HG03103 (cell line): ENCODE measurements around the gene MAVS.
"Not testable (repeated sequence)": the region's sequence is repeated elsewhere in the genome, so short reads cannot be mapped to it uniquely, and the experiment has no call there.

Experiments used
- ATAC-seq: cut with Tn5 transposase; IDR thresholded peaks from one replicate; pipeline ENCODE4 v1.9.1; 2021; ENCODE audit warnings: low read depth; ENCODE audit not compliant: unreplicated experiment

Gene MAVS

GRCh38 chr20:3814928-3815495 is 31.6 kb upstream of the MAVS start:
- no peak for ATAC-seq

DNA sequence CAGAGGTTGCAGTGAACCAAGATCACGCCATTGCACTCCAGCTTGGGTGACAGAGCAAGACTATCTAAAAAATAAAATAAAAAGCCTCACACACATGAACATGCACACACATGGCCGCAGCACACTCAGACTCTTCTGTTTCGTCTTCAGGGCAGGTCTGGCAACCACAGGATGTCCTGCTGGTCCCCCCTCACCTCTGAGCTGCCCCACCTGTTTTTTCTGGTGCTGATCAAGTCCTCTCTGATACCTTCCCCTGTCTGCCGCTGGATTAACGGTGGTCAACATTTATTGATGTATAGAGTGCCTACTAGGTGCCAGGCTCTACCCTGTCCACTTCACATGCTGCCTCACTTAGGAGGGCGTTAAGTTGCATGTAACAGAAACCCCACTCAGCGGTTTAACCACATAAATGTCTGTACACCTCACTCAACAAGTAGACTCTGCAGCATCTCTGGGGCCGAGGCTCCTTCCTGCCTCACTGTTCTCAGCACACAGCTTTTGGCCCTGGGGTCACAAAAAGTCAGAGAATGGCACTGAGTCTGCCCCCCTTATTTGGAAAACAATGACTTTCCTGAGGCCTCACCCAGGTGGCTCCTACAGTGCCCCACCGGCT is 30.8 kb upstream of the MAVS start:
- ATAC-seq, result no peak

DNA sequence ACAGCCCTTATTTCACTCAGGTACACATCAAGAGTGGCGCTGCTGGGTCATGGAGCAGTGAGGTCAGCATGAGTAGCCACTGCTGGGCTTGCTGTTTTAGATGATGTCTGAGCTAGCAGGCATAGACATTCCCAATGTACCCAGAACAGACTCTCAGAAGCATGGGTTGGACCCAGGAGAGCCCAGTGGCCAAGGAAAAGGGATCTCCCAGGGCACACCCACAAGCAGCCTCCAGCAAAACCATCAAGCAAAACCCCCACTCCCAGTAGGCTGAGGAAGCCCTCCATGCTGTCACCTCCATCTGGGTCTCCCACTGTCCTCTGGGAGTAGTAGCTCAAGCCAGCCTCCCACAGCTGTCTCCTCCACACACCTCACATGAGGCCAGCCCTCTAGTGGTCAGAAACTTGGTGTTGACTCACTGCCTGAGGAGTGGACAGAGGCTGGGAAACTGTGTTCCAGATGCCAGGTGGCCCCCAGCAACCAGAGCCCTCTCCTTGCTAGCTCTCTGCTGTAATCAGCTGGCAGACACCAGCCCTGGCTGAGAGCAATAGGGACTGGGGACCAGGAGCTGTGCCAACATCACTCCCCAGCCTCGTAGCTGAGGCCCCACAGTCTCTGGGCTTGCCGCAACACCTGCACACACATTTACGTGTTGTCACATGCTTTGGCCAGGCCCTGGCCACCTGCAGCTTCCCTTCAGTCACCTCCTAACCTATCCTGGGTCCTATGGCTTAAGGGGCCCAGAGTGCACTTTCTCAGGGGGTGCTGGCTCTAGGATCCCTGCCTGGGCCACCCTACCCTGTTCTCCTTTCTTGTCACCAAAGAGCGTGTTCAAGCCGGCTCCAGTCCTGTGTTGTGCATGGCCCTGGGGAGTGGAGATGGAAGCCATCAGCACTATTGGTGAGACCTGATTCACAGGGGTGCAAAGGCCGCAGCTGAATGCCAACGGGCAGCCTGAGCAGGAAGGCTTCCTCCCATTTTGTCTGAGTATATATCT is 28.2 kb upstream of the MAVS start:
- ATAC-seq, result no peak

DNA sequence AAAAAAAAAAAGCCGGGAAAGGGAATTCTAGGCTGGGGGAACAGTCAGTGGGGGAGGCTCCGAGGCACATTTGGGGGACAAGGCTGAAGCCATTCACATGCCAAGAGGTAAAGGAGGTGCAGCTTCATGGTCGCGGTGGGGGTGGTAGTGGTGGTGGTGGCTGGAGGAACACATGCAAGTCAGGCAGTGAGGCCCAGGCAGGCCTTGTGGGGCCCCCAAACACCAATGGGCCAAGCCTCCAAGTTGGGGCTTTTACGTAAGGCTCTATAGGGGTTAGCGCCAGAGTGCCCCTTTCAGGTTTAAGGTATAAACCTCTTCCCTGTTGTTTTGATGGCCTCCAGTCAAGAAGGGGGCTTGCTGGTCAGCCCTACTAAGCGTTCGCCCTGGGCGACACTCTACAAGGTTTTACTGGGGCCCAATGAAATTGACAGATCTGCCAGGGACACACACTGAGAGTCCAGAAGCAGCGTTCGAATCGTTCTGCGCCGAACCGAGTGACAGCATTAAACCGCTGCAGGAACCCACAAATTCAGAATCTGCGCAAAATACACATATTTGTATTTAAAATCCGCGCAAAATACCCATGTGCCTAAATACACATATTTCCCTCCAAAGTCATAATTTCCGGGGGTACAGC is 27.1 kb upstream of the MAVS start:
- no peak for ATAC-seq

DNA sequence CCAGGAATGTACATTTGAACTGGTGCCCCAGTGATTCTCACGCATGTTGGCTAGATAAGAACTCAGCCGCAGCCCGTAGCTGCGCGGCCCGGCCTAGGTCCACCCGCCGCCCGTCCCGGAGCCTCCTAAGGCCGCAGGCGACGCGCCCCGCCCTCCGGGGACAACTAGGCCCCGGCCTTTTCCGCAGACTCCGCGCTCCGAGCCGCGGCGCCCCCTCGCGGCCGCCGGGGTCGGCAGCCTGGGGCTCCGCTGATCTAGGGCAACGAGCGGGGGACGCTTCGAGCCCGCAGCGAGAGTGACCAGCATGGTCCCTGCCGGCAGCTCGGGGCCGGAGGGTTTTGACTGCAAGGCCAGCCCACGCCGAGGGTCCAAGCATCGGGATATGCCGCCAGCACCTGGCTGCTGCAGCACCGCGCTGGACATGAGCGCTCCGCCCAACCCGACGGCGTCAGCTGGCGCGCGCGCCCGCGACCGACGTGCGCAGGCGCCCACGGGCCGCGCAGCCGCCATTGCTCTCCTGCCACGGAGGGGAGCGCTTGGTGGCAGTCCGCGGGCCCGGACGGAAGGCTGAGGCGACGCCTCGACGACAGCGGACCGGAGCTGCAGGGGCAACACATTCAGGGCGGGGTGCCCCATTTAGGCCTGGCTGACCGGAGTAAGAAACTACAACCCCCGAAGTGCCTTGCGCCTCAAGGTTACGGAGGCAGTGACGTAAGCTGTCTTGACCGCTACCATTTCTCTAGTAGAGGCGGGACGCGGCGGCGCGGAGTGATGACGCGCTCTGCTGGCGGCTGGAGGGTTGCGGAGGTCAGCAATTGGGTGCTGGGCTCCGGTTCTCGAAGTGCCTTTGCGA is 26.4 kb upstream of the MAVS start, which contains the start of gene AP5S1:
TSS of gene AP5S1 (plus strand) at position 500 of the 853 bp plus-strand sequence. CDS start 1,571 bp downstream, outside the sequence.
- ATAC-seq, result peak; percentile 78

DNA sequence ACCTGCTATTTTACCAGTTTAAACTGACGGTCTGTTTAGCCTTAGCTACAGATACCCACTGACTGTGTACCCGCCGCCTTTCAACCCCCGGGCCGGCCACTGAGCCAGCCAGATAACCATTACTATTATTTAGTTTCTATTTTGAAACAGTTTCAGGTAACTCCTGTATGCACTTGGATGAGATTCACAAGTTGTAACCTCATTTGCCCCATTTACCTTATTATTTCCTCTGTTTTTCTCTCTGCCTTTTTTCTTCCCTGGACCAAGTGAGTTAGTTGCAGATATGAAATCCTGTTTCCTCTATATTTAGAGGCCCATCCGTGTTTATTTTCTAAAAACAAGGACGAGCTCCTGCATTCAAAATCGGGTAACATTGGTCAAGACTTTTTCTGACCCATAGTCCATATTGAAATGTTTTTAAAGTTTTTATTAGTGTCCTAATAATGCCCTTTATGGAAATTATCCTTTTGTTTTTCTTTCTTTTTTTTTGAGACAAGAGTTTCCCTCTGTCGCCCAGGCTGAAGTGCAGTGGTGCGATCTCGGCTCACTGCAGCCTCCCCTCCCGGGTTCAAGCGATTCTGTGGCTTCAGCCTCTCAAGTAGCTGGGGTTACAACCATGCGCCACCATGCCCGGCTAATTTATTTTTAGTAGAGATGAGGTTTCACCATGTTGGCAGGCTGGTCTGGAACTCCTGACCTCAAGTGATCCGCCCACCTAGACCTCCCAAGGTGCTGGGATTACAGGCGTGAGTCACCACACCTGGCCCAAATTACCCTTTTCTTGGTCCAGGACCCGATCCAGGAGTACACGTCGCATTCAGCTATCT is 25.5 kb upstream of the MAVS start:
- no peak for ATAC-seq

GRCh38 chr20:3821996-3822395 is 24.6 kb upstream of the MAVS start:
- ATAC-seq, result no peak

DNA sequence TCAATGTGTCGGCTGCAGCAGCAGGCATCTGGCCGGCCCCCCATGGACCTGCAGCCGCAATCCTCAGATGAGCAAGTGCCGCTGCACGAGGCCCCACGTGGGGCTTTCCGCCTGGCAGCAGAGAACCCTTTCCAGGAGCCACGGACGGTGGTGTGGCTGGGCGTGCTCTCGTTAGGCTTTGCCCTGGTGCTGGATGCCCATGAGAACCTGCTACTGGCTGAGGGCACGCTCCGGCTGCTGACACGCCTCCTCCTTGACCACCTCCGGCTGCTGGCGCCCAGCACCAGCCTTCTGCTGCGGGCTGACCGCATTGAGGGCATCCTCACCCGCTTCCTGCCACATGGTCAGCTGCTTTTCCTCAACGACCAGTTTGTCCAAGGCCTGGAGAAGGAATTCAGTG is 22.8 kb upstream of the MAVS start:
- no peak for ATAC-seq

- no peak for ATAC-seq
Measured at GRCh38 chr20:3825526-3825925, 21.1 kb upstream of the MAVS start.

DNA sequence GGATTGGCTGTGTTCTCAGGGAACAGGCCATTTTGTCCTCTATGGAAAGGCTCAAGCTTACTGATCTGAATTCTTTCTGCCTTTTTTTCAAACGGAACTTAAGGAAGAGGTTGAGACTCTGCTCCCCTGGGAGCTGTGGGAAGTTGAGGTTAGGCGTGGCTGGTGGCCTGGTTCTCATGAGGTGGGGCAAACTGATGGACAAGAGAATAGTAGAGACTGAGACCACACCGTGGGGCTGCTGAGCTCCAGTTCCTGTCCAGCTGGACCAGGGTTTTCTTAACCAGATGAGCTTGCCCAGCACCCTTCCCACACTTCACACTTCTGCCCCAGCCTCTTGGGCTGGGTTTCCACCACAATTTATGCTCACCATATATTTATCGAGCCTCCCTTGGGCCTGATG is 20.2 kb upstream of the MAVS start:
- ATAC-seq, result no peak

DNA sequence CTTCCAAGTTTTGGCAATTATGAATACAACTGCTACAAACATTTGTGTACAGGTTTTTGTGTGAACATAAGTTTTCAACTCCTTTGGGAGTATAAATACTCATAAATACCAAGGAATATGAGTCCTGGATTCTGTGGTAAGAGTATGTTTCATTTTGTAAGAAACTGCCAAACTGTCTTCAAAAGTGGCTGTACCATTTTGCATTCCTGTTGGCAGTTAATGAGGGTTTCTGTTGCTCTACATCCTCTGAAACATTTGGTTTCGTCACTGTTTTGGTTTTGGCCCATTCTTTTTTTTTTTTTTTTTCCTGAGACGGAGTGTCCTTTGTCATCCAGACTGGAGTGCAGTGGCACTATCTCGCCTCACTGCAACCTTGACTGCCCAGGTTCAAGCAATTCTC is 17.8 kb upstream of the MAVS start:
- ATAC-seq, result no peak

GRCh38 chr20:3829891-3830290 is 16.7 kb upstream of the MAVS start:
- not testable (repeated sequence) for ATAC-seq

DNA sequence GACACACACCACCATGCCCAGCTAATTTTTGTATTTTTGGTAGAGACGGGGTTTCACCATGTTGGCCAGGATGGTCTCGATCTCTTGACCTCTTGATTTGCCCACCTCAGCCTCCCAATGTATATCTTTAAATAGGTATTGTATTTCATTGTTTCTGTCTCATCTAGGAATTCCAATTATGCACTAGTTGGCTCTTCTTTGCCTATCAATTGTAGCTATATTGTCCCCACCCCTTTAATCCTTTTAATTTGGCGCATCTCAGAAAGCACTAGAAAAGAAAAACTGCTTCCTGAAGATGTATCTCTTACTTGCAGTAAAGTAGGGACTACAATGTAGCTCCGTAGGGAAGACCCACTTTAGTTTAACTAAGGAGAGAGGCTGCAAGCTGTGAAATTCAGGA is 10.5 kb upstream of the MAVS start:
- ATAC-seq, result no peak

GRCh38 chr20:3839328-3839727 is 7.3 kb upstream of the MAVS start:
- ATAC-seq, result no peak

DNA sequence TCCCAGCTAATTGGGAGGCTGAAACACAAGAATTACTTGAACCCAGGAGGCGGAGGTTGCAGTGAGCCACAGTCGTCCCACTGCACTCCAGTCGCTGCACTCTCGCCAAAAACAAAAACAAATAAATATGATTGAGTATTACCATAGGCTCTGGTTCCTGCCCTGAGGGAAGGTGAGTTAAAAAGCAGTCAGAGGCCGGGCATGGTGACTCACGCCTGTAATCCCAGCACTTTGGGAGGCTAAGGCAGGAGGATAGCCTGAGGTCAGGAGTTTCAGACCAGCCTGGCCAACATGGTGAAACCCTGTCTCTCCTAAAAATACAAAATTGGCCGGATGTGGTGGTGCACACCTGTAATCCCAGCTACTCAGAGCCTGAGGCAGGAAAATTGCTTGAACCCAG is 6.4 kb upstream of the MAVS start:
- not testable (repeated sequence) for ATAC-seq

GRCh38 chr20:3842348-3842930 is 4.2 kb upstream of the MAVS start:
- no peak for ATAC-seq

- ATAC-seq, result no peak
Measured at GRCh38 chr20:3843490-3843889, 3.1 kb upstream of the MAVS start.

DNA sequence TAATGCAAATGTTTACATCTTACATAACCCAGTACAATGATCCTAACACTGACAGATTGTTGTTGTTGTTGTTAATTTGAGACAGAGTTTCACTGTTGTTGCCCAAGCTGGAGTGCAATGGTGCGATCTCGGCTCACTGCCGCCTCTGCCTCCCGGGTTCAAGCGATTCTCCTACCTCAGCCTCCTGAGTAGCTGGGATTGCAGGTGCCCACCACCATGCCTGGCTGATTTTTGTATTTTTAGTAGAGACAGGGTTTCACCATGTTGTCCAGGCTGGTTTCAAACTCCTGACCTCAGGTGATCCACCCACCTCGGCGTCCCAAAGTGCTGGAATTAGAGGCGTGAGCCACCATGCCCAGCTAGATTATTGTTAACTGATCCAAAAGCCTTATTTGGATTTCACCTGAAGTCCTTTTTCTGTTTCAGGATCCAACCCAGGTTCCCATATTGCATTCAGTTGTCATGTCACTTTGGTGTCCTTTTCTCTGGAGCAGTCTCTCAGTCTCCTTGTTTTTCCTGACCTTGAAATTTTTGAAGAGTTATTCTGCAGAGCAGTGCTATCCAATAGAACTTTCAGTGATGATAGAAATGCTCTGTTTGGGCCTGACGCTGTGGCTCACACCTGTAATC is 2.5 kb upstream of the MAVS start:
- not testable (repeated sequence) for ATAC-seq
